Measurements from ENCODE around the gene ARHGAP24.

Gene ARHGAP24

DNA sequence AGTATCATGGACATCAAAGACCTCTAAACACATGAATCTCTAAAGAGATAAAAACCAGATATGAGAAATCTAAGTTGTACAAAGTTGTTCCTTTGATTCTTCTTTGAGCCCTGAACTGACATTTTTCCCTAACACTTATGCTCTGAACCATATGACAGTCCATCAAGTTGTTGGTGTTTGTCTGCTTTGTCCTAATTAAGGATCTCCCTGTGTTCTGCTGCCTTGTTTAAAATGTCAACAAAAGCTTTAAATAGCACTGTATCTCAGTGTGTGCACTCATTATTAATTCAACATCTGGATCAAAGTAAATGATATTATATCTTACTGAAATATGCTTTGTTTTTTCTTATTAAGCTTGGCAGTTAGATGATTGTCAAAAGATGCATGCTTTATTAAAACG, 563.1 kb downstream of the ARHGAP24 start:
- no peak for FAIRE-seq

DNA sequence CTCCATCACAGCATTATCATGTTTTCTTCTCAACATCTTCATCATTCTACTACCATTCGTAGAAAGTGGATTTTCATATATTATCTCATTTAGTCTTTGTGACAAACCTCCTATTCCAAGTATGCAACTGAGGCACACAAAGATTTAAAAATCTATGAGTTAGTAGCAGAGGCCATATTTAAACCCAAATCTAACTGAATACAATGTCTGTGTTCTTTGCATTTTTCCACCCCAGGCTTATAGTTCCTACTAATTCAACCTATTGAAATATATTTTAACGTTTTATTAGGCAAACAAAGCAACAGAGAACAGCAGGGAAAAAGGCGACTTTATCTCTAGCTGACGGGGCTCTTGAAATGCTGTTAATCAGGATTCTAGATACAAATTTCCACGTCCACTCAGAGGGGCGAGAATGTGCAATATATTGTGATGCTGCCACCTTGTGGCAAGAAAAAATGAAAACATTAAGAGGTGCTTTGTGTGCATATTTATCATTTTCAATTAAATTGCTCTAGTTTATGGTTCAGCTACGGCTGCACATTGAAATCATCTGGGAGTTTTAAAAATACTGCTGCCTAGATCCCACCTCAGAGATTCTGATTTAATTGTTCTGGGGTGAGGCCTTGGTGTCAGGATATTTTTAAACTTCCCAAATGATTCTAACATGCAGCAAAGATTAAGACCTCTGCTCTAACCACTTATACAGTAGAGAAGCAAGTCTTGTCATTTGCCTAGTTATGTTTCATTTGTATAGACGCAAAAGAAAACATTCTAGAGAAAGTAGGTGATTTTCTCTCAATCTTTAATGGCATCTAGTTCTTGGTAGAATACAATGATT, 569.0 kb downstream of the ARHGAP24 start:
- FAIRE-seq: peak; percentile 49

DNA sequence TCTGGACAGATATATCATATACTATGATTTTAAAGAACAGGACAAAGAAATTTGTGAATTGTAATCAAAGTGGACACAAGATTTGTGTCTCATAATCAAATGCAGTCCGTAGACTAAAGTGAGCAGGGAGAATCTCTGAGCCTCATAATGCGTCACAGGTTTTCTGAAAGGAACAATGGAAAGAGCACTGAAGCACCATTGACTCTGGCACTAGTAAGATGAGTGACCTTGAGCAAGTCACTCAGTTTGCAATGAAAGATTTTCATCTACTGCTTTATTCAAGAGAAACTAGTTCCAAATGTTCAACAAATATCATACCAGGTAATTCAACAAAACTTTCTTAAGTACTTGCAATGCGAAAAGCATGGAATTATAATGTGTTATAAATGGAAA, 569.6 kb downstream of the ARHGAP24 start:
- no peak for FAIRE-seq

GRCh38 chr4:86048426-86048825, 573.5 kb downstream of the ARHGAP24 start:
- no peak for FAIRE-seq

GRCh38 chr4:86050496-86050895, 575.5 kb downstream of the ARHGAP24 start:
- FAIRE-seq: no peak

Measured in TTC549 (cell line).